HG03521 (cell line): ENCODE results near the gene UBE2H.

ENCODE experiments used
- ATAC-seq: cut with Tn5 transposase; IDR thresholded peaks from one replicate; pipeline ENCODE4 v1.9.1; 2021; ENCODE audit warnings: mild to moderate bottlenecking, moderate library complexity; ENCODE audit not compliant: unreplicated experiment

The UBE2H gene

DNA sequence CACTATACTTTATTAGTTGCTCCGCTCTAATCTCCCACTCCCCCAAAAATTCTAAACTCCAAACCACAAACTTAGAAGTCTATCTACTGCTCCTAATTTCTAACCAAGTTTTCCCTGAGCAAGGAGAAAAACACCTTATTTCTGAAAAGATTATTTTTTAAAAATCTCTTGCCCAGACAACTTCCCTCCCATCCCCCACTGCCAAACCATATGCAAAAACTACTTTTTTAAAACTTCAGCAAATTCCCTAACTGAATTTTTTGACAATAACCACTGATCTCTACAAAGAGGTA lies 1.9 kb downstream of the UBE2H start:
- no peak for ATAC-seq

DNA sequence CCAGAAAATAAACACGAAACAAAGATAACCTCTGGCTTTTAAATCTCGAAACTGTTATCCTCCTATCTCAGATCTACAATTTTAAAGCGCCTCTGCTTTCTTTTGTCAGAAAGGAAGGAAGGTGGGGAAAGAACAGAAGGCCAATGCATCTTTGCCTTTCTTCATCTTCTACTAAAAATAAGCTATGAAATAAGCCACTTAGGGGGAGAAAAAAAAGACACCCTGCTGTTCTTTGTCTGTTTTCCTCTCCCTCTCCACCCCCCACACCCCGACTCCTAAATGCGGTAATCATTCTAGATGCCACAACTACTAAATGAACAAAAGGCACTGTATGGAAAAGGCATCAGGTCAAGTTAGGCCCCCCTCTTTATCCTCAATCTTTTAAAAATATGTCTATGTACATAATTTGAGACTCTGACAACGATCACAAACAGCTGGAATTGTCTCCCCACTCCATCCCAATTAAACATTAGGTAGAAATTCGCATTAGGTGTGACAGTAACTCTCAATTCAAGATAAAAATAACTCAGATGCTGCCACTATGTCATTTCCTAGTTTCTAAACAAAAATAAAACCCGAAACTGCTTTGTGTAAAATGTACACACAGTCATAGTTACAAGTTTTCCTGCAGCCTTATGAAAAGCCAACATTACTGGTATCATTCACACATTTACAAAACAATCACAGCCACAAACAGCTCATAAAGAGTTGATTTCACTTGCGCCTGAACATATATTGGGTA lies 2.4 kb downstream of the UBE2H start:
- ATAC-seq = no peak

DNA sequence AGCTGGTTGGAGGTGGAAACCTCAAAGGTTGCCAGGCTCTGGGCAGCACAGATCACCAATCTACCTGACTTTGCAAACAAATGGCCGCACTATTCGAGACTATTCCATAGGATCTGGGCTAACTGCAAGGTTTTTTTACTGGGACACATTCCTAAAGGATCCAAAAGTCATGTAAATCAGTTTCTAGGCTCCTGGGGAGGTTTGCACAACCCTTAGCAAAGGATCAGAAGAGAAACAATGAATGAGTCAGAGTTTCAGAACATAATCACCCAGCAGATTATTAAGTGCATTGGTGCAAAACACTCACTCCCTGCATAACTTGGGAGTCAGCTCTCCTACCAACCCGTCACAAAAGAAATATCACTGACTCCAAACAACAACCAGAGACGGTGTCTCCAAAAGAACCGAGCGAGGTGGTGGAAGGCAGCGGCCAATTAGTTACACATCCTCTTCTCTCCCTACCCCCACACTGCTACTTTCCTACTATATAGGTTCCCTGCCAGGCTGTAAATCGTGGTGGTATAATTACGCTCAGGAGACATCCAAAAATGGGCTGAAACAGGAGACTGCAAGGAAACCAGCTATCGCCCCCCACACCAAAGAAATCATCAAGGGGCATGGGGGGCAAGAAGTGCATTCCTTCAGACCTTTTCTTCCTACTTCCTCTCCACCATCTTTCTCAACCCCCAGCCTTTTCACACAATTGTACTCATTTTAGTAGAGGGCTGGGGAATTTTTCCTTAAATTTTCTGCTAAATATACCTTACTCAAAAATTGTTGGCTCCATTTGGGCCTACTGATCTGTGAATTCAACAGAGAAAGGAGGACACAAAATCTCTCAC lies 3.2 kb downstream of the UBE2H start:
- ATAC-seq = no peak

DNA sequence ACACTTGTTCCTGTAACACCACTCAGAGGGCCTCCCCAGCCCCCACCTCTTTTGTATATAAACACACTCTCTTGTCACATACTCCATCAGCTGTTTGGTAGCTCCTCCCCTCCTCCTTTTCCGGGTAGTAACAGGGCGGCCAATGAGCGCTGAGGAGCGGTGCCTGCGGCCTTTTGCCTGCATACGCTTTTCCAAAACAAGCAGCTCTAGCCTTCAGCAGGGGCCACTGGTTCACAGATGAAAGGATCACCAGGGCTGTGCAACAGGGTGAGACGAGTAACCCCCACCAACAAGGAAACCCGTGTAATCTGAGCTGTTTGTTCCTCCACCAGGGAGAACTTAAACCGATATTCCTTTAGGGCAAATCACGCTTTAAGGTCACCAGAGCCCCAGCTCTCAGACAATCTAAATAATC lies 3.9 kb downstream of the UBE2H start:
- peak; percentile 46 for ATAC-seq

DNA sequence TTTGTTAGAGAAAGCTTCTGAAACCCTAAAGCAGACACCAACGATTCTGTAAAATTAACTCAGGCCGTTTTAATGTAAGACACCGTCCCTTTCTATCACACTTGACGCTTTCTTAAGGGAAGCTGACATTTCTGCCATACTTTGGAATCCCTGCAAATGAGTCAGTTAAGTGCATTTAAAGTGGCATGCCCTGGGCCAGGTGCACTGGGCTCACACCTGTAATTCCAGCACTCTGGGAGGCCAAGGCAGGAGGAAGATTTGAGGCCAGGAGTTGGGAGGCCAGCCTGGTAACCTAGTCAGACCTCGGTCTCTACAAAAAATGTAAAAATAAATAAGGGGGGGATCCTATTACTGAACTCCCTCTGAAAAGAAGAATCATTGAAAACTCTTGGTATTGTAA lies 4.4 kb downstream of the UBE2H start:
- no peak for ATAC-seq

DNA sequence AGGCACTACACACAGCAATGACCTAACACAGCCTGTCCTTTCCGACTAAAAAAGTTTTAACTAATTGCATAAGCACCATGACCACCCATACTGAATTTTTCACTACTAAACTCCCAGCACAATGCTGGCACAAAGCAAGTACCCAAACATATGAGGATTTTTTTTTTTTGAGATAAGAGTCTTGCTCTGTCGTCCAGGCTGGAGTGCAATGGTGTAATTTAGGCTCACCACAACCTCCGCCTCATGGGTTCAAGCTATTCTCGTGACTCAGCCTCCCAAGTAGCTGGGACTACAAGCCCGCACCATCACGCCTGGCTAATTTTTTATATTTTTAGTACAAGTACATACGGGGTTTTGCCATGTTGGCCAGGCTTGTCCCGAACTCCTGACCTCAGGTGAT lies 5.1 kb downstream of the UBE2H start:
- ATAC-seq = no peak

DNA sequence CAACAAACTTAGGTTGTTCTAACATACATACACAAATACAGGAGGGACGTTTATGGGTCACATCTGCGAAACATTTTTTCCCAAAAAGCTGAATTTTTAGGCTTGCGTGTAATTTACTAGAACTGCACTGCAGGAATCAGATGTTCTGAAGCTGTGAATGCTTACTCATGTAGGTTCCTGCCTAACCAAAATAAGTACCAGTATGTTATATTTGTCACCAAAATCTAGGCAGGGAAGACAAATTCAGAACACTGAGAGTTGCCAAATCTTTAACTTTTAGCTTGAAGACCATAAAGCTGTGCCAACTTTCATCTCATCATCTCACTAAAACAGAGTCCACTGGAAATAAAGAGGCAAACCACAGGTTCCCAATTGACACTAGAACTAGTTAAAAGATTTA lies 5.7 kb downstream of the UBE2H start:
- ATAC-seq = no peak

DNA sequence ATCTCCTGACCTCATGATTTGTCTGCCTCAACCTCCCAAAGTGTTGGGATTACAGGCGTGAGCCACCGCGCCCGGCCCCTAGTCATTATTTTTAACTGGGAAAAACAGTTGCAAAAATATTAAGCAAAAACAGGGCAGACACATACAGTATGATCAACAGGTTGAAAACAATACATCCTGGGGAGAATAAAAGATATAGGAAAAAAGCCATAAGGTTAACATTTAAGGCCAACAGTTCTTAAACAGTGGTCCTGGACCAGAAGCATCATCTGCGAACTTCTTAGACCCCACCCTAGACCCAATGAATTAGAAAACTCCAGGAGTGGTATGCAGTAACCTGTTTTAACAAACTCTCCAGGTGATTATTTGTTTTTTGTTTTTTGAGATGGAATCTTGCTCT lies 6.5 kb downstream of the UBE2H start:
- ATAC-seq = no peak

DNA sequence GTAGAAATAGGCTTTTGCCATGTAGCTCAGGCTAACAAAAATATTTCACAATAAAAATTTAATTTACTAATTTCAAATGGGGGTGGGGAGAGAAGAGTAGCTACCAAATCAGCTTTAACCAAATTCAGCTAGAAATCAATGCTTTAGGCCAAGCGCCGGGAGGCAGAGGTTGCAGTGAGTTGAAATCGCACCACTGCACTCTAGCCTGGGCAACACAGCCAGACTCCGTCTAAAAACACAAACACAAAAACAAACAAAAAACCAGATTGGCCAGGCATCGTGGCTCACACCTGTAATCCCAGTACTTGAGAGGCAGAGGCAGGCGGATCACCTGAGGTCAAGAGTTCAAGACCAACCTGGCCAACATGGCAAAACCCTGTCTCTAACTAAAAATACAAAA lies 9.4 kb downstream of the UBE2H start:
- ATAC-seq = no peak

DNA sequence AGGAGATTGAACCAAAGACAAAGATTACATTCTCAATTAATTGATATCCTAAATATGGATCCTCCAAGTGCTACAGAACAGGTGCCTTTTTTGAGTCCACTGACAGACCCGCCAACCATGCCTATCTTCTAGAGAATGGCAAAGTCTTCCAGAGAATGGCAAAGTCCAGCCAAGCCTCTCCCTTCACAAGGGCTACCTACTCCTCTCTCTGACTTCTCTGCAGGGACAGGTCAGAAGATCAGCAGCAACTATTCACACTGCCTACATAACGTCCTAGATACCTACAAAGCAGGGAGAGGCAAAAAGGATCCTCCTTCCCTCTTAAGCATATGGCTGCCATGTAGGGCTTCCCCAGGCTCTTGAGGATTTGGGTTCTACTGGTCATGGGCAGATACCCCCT lies 12.4 kb downstream of the UBE2H start:
- ATAC-seq = no peak

DNA sequence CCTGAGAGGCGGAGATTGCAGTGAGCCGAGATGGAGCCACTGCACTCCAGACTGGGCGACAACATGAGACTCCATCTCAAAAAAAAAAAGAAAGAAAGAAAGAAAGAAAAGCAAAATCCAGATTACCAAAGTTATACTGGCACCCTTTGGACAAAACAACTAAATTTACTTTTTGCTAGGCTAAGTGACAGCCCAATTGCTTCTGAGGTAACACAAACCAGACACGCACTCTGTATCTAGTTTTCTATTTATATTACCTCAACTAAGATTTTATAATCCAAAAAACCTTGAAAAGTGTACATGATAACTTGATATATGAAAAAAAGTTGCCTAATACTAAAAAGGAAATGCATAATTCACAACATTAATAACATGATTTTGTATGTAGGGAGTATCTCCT lies 12.9 kb downstream of the UBE2H start:
- ATAC-seq = no peak

DNA sequence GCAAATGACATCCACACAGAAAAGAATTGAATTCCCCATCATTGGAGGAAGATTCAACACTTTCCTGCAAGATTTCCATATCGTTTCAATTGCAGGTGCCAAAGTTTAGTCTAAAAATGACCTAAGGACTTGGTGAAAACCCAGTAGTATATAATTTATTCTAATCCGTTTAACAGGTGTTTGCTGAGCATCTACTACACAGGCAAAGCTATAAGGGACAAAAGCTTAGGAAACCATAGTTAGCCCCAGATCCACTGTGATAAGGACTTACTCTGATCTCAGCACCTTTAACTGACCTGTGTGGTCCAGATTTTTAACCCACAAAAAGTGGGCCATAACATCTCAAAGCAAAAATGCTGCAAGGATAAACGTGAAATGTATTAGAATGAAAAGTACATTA lies 19.1 kb downstream of the UBE2H start:
- ATAC-seq = no peak

DNA sequence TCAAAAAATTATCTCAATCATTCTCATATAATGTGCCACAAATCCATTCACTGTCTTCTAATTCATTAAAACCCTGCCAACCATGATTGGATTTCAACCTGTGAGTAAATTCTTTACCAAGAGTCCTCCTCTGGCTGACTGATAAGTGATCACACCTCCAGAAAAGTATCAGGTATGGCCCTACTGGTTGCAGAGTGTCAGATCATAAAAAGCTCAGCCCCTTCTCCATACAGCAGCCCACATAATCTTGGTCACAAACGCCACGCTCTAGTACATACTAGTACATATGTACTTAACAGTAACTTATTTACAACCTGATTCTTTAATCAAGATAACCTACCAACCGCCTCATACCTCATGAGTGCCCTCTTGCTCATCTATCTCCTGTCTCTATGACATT lies 26.1 kb downstream of the UBE2H start:
- ATAC-seq = no peak

DNA sequence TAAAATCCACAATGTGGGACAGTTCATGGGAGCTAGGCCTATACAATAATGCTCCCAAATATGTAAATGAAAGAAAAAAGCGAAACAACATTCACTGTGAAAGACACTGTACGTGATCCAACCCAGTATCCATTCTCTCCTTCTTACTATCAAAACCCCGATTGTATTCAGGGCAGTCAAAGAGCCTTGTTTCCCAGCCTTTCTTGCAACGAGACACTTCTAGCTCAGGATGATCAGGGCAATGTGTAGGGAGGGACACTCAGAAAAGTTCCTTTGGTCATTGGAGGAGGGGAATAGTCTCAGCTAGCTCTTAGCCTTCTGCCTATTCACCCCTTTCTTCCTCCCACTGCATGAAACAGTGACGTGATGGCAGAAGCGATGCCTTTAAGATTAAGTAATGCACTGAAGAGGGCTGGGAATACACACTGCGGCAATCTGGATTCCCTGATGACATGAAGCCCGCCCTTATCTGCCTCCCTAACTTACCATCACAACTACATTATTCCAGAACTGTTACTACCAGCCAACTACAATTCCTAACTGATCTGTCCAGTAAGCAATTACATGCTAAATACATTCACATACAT lies 27.3 kb downstream of the UBE2H start:
- no peak for ATAC-seq

DNA sequence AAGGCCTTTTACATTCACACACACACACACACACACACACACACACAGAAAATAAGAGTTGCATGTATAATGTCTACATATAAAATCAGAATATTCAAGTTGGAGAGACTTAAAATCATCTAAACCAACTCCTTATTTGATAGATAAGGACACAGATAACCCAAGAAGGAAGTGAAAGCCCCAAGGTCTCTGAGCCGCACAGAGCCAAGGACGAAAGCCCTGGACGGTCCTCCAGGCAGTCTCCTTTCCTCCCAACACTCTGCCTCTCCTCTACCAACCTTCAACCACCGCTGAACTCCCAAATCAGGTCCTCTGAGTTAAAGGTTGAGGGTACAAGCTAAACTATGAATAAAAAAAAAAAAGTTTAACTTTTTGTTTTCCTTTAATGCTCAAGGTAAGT lies 28.2 kb downstream of the UBE2H start:
- ATAC-seq = no peak

DNA sequence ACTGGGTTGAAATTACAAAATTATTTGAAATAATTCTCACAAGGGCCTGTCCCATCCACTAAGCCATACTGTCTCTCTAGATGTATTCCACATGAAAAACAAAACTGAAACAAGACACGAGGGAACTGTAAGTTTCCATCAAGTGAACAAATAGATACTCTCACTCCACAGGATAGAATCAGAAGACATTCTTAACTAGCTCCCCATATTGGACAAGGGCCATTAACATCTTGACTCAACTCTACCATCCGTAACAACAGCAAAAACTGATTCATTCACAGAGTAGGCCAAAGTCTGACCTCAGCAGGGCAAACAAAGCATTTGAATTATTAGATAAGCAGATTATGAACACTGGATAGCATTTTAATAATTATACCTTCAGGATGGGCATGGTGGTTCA lies 29.1 kb downstream of the UBE2H start:
- ATAC-seq = no peak

DNA sequence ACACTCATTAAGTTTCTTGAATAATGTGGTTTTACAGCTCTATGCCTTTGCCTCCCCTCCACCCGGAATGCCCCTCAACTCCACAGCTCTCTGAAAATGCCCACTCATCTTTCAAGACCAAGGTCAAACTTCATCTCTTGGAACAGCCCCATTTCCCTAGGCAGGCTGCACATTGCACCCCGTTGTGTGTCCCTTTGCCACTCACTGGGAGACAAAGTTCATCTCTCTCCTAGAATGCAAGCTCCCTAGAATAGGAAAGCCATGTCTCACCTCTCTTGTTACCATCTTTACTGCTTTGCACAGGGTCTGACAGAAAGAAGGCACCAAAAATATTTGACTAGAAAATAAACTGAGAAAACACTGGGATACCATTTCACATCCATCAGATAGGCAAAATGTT lies 33.3 kb downstream of the UBE2H start:
- no peak for ATAC-seq

DNA sequence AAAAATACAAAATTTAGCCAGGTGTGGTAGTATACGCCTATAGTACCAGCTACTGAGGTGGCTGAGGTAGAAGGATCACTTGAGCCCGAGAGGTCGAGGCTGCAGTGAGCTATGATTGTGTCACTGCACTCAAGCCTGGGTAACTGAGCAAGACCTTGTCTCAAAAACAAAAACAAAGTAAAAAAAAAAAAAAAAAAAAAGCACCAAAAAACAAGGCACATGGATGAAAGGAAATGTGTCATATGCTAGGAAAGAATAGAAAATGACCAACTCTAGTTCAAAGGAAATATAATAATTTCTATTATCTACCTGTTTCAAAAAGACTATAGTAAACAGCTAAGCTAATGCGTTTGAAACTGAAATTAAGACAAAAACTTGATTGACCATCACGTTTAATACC lies 33.8 kb downstream of the UBE2H start:
- ATAC-seq = no peak

DNA sequence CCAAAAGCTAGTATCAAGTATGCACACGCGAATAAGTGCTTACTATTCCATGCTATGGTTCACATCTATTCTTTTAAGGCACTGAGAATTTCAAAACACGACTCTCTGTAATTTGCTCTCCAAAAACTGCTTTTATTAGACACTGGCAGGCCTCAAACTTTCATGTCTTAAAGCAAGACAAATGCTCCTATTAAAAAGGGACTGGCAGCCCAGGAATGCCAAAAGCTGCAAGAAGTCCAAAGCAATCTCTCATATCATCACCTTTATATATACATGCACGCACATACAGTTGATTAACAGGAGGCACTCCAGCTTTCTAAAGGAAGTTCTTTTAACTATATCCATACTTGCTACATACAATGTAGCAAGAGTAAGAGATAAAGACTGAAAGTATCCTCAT lies 34.8 kb downstream of the UBE2H start:
- no peak for ATAC-seq

DNA sequence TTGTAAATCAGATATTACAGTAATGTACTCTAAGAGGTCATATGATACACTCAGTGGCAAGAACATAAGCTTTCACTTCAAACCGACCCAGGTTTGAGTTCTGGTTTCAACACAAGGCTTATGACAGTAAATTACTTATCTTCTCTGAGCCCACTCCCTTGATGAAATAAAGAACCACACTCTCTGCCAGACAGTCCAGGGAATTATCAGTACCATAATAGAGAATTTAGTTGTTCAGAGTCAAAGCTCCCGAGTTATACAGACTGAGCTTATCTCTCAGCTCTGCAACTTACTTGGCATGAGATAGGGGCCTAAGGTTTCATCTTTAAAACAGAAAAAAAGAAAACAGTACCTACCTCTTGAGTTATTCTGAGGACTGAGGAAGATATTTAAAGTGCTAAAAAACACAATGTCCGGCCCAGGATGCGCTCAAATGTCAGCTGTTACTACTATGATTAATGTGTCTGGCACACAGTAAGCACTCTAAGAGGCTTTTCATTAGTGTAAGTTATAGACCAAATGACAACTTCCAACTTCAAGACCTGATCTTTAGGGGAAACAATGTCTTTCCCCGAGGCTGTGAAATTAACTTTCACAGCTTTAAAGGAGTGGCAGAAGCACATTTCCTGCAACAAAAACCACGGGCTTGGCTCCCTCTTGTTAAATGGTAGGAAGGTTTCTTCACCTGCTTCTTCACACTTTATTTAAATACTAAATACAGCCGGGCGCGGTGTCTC lies 38.1 kb downstream of the UBE2H start:
- ATAC-seq = no peak

DNA sequence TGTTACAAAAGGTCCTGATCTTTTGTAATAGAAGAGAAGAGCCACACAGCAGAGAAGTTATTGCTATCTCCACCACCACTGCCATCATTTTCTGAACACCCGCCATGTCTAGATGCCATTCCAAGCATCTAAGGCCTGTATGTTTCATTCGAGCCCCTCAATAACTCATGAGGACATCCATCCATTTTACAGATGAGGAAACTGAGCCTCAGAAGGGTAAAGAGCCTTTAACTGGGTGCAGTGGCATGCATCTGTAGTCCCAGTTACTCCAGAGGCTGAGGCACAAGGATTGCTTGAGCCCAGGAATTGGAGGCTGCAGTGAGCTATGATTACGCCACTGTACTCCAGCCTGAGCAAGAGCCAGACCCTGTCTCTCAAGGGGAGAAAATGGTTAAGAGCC lies 39.3 kb downstream of the UBE2H start:
- no peak for ATAC-seq

DNA sequence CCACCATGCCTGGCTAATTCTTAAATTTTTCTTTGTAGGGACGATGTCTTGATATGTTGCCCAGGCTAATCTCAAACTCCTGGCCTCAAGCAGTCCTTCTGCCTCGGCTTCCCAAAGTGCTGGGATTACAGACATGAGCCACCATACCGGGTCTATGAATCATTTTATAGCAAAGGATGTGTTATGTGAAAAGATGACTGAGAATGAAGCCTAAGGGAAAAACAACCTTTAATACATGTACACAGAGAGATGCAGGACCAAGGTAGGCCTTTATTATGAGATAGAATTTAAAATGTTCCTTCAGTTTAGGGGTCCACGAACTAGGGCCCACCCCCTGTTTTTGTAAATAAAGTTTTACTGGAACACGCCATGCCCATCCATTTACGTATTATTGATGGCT lies 41.0 kb downstream of the UBE2H start:
- ATAC-seq = no peak
